ENCODE data around the gene ITGAX.

ITGAX gene

GRCh38 chr16:31413381-31413780, 58.4 kb downstream of the ITGAX start:
- Histone ChIP-seq H3K27ac (replicated peaks) (no peak overlapping the region), H3K27me3 (ENCODE audit: insufficient read depth, poor library complexity, severe bottlenecking) (no peaks in the 10 kb centered on the region), H3K4me3 (replicated peaks; ENCODE audit: insufficient read depth, low read length) (no peak overlapping the region)
- TF ChIP-seq SPI1 (IDR thresholded peaks at IDR 0.05; ENCODE audit: borderline replicate concordance, low read depth) (no peak), REST (IDR thresholded peaks at IDR 0.05; ENCODE audit: insufficient replicate concordance, low read depth) (no peak), CTCF (IDR thresholded peaks at IDR 0.05; ENCODE audit: insufficient read depth, low read length) (no peak), POLR2AphosphoS5 (IDR thresholded peaks at IDR 0.05; ENCODE audit: low read depth) (no peak), GABPA (IDR thresholded peaks at IDR 0.05; ENCODE audit: low read depth) (no peak)
- DNase-seq (ENCODE audit: low read depth in 1 of 2, low spot score in 1 of 2), result no peak

- Histone ChIP-seq H3K4me3 (replicated peaks; ENCODE audit: insufficient read depth, low read length) (no peak overlapping the region), H3K27me3 (ENCODE audit: insufficient read depth, poor library complexity, severe bottlenecking) (no peaks in the 10 kb centered on the region), H3K27ac (replicated peaks) (no peak overlapping the region)
- no peak for TF ChIP-seq POLR2AphosphoS5 (IDR thresholded peaks at IDR 0.05; ENCODE audit: low read depth)
- no peak for TF ChIP-seq SPI1 (IDR thresholded peaks at IDR 0.05; ENCODE audit: borderline replicate concordance, low read depth)
- no peak for TF ChIP-seq CTCF (IDR thresholded peaks at IDR 0.05; ENCODE audit: insufficient read depth, low read length)
- no peak for TF ChIP-seq REST (IDR thresholded peaks at IDR 0.05; ENCODE audit: insufficient replicate concordance, low read depth)
- no peak for TF ChIP-seq GABPA (IDR thresholded peaks at IDR 0.05; ENCODE audit: low read depth)
- no peak for DNase-seq (ENCODE audit: low read depth in 1 of 2, low spot score in 1 of 2)
Measured at GRCh38 chr16:31413943-31414342, 59.0 kb downstream of the ITGAX start.

- H3K27me3 ChIP-seq (ENCODE audit: insufficient read depth, poor library complexity, severe bottlenecking), result no peaks in the 10 kb centered on the region
- no peak for DNase-seq (ENCODE audit: low read depth in 1 of 2, low spot score in 1 of 2)
- TF ChIP-seq GABPA (IDR thresholded peaks at IDR 0.05; ENCODE audit: low read depth), result no peak
- no peak for TF ChIP-seq REST (IDR thresholded peaks at IDR 0.05; ENCODE audit: insufficient replicate concordance, low read depth)
- no peak for TF ChIP-seq SPI1 (IDR thresholded peaks at IDR 0.05; ENCODE audit: borderline replicate concordance, low read depth)
- TF ChIP-seq CTCF (IDR thresholded peaks at IDR 0.05; ENCODE audit: insufficient read depth, low read length), result no peak
- no peak for TF ChIP-seq POLR2AphosphoS5 (IDR thresholded peaks at IDR 0.05; ENCODE audit: low read depth)
- no peak overlapping the region for H3K27ac ChIP-seq (replicated peaks)
- H3K4me3 ChIP-seq (replicated peaks; ENCODE audit: insufficient read depth, low read length), result no peak overlapping the region
Measured at GRCh38 chr16:31414706-31415105, 59.7 kb downstream of the ITGAX start.
